Measurements from ENCODE around the gene DNAH10.

DNAH10 gene

GRCh38 chr12:123822804-123823203, 60.7 kb downstream of the DNAH10 start:
- no peaks in the 10 kb centered on the region for H3K36me3 ChIP-seq (ENCODE audit: control insufficient read depth, insufficient read depth, low read length)
- H3K4me1 ChIP-seq (ENCODE audit: control insufficient read depth, insufficient read depth, low read length): no peaks in the 10 kb centered on the region

DNA sequence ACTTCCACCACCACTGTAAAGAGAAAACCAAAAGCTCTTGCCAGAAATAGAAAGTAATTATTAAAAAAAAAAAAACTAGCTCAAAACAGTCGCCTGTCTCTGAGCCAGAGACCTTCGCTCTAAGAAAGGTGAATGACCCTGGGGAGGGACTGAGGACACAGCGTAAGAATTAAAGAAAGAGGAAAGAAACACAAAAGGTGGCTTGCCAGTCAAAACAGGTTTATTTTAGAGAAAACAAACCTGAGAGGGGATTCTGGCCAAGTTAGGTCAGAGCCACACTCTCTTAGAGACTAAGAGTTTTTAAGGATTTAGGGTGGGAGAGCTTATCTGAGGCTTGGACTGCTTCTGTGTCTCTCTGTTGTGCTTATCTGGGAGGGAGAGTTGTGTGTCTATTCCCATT, 66.0 kb downstream of the DNAH10 start:
- Histone ChIP-seq H3K4me3 (ENCODE audit: low read depth, low read length) (no peak overlapping the region), H3K4me1 (ENCODE audit: control insufficient read depth, insufficient read depth, low read length) (no peaks in the 10 kb centered on the region), H3K27me3 (ENCODE audit: control insufficient read depth, insufficient read depth, low read length) (peaks cover 10% of the 10 kb centered on the region; the same call in 1 of the 2 replicates), H3K36me3 (ENCODE audit: control insufficient read depth, insufficient read depth, low read length) (no peaks in the 10 kb centered on the region), H3K9ac (ENCODE audit: low read length) (no peak overlapping the region), H3K27ac (ENCODE audit: low read depth, low read length) (no peak overlapping the region), H3K9me3 (ENCODE audit: control insufficient read depth, insufficient read depth, low read depth, low read length) (peaks cover 27% of the 10 kb centered on the region)

More at GRCh38 chr12:123822804-123823203, 60.7 kb downstream of the DNAH10 start:
- Histone ChIP-seq H3K9ac (ENCODE audit: low read length) (no peak overlapping the region), H3K4me3 (ENCODE audit: low read depth, low read length) (no peak overlapping the region), H3K9me3 (ENCODE audit: control insufficient read depth, insufficient read depth, low read depth, low read length) (peaks cover 6% of the 10 kb centered on the region), H3K27ac (ENCODE audit: low read depth, low read length) (no peak overlapping the region), H3K27me3 (ENCODE audit: control insufficient read depth, insufficient read depth, low read length) (peaks cover 14% of the 10 kb centered on the region; the same call in 1 of the 2 replicates)

DNA sequence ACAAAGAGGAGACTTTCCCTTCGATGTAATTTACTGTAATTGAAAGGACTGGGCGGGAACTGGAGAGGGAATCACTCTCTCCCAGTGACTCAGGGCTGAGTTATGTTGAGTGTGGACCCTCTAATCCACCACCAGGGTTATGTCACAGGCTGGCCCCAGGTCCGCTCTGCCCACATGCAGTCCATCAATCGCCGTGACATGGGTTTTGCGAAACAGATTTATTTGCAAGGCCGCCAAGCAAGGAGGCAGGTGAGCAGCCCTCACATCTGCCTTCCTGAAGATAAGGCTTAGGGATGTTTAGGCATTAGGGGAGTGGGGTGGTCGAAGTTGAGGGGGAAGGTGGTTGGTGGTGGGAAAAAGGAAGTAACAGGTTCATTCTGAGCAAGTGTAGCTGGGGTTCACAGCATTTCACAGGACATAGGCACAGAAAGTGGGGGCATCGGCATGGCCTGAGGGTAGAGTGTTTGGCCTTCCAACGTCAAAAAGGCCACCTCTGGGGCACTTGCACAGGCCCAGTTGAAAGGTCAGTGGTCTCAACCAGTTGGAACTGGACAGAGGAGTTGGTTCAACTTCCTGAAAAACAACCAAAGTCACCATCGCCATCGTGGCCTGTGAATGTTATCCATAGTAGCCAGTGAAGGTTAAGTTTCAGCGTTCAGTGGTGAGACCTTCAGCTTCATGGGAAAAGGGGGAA, 66.9 kb downstream of the DNAH10 start:
- Histone ChIP-seq H3K36me3 (ENCODE audit: control insufficient read depth, insufficient read depth, low read length) (no peaks in the 10 kb centered on the region), H3K27me3 (ENCODE audit: control insufficient read depth, insufficient read depth, low read length) (peaks cover 7% of the 10 kb centered on the region; the same call in 1 of the 2 replicates), H3K4me3 (ENCODE audit: low read depth, low read length) (no peak overlapping the region), H3K27ac (ENCODE audit: low read depth, low read length) (no peak overlapping the region), H3K4me1 (ENCODE audit: control insufficient read depth, insufficient read depth, low read length) (no peaks in the 10 kb centered on the region), H3K9ac (ENCODE audit: low read length) (no peak overlapping the region), H3K9me3 (ENCODE audit: control insufficient read depth, insufficient read depth, low read depth, low read length) (peaks cover 27% of the 10 kb centered on the region)

GRCh38 chr12:123829561-123829960, 67.5 kb downstream of the DNAH10 start:
- Histone ChIP-seq H3K9me3 (ENCODE audit: control insufficient read depth, insufficient read depth, low read depth, low read length) (peaks cover 27% of the 10 kb centered on the region), H3K27ac (ENCODE audit: low read depth, low read length) (no peak overlapping the region), H3K4me3 (ENCODE audit: low read depth, low read length) (no peak overlapping the region), H3K27me3 (ENCODE audit: control insufficient read depth, insufficient read depth, low read length) (0 out of 2 replicates have a peak, but pooled peaks cover 2% of the 10 kb centered on the region), H3K4me1 (ENCODE audit: control insufficient read depth, insufficient read depth, low read length) (no peaks in the 10 kb centered on the region), H3K36me3 (ENCODE audit: control insufficient read depth, insufficient read depth, low read length) (no peaks in the 10 kb centered on the region), H3K9ac (ENCODE audit: low read length) (no peak overlapping the region)

DNA sequence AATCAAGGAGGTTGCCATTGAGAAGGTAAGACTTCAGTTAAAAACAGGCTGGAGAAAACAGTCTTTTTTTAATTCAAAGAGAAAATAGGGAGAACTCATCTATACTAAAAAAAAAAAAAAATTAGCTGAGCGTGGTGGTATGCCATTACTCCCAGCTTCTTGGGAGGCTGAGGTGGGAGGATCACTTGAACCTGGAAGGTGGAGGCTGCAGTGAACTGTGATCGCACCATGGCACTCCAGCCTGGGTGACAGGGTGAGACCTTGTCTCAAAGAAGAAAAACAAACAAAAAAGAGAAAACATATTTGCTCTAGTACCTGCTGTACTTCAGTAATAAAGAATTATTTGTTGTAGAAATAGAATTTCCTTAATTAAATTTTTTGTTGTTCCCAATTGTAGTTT, 68.6 kb downstream of the DNAH10 start:
- no peaks in the 10 kb centered on the region for H3K36me3 ChIP-seq (ENCODE audit: control insufficient read depth, insufficient read depth, low read length)
- no peak overlapping the region for H3K27ac ChIP-seq (ENCODE audit: low read depth, low read length)
- H3K27me3 ChIP-seq (ENCODE audit: control insufficient read depth, insufficient read depth, low read length): no peaks in the 10 kb centered on the region
- peaks cover 32% of the 10 kb centered on the region for H3K9me3 ChIP-seq (ENCODE audit: control insufficient read depth, insufficient read depth, low read depth, low read length)
- no peak overlapping the region for H3K9ac ChIP-seq (ENCODE audit: low read length)
- H3K4me3 ChIP-seq (ENCODE audit: low read depth, low read length): no peak overlapping the region
- H3K4me1 ChIP-seq (ENCODE audit: control insufficient read depth, insufficient read depth, low read length): no peaks in the 10 kb centered on the region

DNA sequence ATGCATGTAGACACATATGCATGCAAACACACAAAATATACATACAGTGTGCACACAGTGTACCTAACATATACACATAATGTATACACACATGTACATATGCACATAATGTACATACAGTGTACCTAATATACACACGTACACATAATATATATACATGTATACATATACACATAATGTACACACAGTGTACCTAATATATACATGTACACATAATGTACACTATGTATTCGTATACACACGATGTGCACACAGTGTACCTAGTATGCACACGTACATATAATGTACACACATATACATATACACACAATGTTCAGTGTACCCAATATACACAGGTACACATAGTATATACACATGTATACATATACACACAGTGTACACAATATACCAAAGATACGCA, 70.0 kb downstream of the DNAH10 start:
- no peaks in the 10 kb centered on the region for H3K27me3 ChIP-seq (ENCODE audit: control insufficient read depth, insufficient read depth, low read length)
- no peak overlapping the region for H3K4me3 ChIP-seq (ENCODE audit: low read depth, low read length)
- H3K9me3 ChIP-seq (ENCODE audit: control insufficient read depth, insufficient read depth, low read depth, low read length): peaks cover 32% of the 10 kb centered on the region

DNA sequence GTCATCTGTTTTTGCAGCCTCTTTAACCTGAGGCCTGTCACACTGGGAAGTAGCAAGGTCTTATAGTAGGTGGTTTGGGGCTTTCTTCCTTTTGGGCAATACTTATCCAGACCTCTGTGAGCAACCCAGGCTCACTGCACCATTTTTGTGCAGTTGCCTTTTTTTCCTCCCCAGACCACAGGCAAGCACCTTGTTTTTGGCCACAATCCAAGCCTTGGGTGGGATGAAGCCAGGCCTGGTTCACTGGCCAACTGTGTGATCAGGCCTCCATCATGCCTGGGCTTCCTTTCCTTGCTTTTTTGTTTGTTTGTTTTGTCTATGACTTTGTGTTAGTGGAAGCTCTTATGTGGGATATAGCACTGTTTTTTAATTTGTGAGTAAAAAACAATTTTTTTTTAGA, 71.7 kb downstream of the DNAH10 start:
- H3K9ac ChIP-seq (ENCODE audit: low read length): no peak overlapping the region
- H3K36me3 ChIP-seq (ENCODE audit: control insufficient read depth, insufficient read depth, low read length): no peaks in the 10 kb centered on the region
- H3K27ac ChIP-seq (ENCODE audit: low read depth, low read length): no peak overlapping the region
- H3K4me1 ChIP-seq (ENCODE audit: control insufficient read depth, insufficient read depth, low read length): no peaks in the 10 kb centered on the region
- H3K27me3 ChIP-seq (ENCODE audit: control insufficient read depth, insufficient read depth, low read length): no peaks in the 10 kb centered on the region
- no peak overlapping the region for H3K4me3 ChIP-seq (ENCODE audit: low read depth, low read length)
- H3K9me3 ChIP-seq (ENCODE audit: control insufficient read depth, insufficient read depth, low read depth, low read length): peaks cover 16% of the 10 kb centered on the region

More for the DNA sequence above, 70.0 kb downstream of the DNAH10 start:
- Histone ChIP-seq H3K4me1 (ENCODE audit: control insufficient read depth, insufficient read depth, low read length) (no peaks in the 10 kb centered on the region), H3K36me3 (ENCODE audit: control insufficient read depth, insufficient read depth, low read length) (no peaks in the 10 kb centered on the region), H3K27ac (ENCODE audit: low read depth, low read length) (no peak overlapping the region), H3K9ac (ENCODE audit: low read length) (no peak overlapping the region)

GRCh38 chr12:123834845-123835244, 72.7 kb downstream of the DNAH10 start:
- H3K9me3 ChIP-seq (ENCODE audit: control insufficient read depth, insufficient read depth, low read depth, low read length): peaks cover 8% of the 10 kb centered on the region
- H3K27ac ChIP-seq (ENCODE audit: low read depth, low read length): no peak overlapping the region
- no peaks in the 10 kb centered on the region for H3K27me3 ChIP-seq (ENCODE audit: control insufficient read depth, insufficient read depth, low read length)
- no peaks in the 10 kb centered on the region for H3K4me1 ChIP-seq (ENCODE audit: control insufficient read depth, insufficient read depth, low read length)
- H3K36me3 ChIP-seq (ENCODE audit: control insufficient read depth, insufficient read depth, low read length): no peaks in the 10 kb centered on the region
- no peak overlapping the region for H3K9ac ChIP-seq (ENCODE audit: low read length)
- H3K4me3 ChIP-seq (ENCODE audit: low read depth, low read length): no peak overlapping the region

GRCh38 chr12:123836292-123836691, 74.2 kb downstream of the DNAH10 start:
- no peaks in the 10 kb centered on the region for H3K36me3 ChIP-seq (ENCODE audit: control insufficient read depth, insufficient read depth, low read length)
- H3K9ac ChIP-seq (ENCODE audit: low read length): no peak overlapping the region
- H3K27ac ChIP-seq (ENCODE audit: low read depth, low read length): no peak overlapping the region
- peaks cover 5% of the 10 kb centered on the region for H3K9me3 ChIP-seq (ENCODE audit: control insufficient read depth, insufficient read depth, low read depth, low read length)
- no peaks in the 10 kb centered on the region for H3K4me1 ChIP-seq (ENCODE audit: control insufficient read depth, insufficient read depth, low read length)
- no peaks in the 10 kb centered on the region for H3K27me3 ChIP-seq (ENCODE audit: control insufficient read depth, insufficient read depth, low read length)
- no peak overlapping the region for H3K4me3 ChIP-seq (ENCODE audit: low read depth, low read length)

GRCh38 chr12:123839826-123840225, 77.7 kb downstream of the DNAH10 start:
- no peak overlapping the region for H3K27ac ChIP-seq (ENCODE audit: low read depth, low read length)
- H3K4me3 ChIP-seq (ENCODE audit: low read depth, low read length): no peak overlapping the region
- no peaks in the 10 kb centered on the region for H3K4me1 ChIP-seq (ENCODE audit: control insufficient read depth, insufficient read depth, low read length)
- no peak overlapping the region for H3K9ac ChIP-seq (ENCODE audit: low read length)
- peaks cover 3% of the 10 kb centered on the region for H3K9me3 ChIP-seq (ENCODE audit: control insufficient read depth, insufficient read depth, low read depth, low read length)
- no peaks in the 10 kb centered on the region for H3K27me3 ChIP-seq (ENCODE audit: control insufficient read depth, insufficient read depth, low read length)
- no peaks in the 10 kb centered on the region for H3K36me3 ChIP-seq (ENCODE audit: control insufficient read depth, insufficient read depth, low read length)

DNA sequence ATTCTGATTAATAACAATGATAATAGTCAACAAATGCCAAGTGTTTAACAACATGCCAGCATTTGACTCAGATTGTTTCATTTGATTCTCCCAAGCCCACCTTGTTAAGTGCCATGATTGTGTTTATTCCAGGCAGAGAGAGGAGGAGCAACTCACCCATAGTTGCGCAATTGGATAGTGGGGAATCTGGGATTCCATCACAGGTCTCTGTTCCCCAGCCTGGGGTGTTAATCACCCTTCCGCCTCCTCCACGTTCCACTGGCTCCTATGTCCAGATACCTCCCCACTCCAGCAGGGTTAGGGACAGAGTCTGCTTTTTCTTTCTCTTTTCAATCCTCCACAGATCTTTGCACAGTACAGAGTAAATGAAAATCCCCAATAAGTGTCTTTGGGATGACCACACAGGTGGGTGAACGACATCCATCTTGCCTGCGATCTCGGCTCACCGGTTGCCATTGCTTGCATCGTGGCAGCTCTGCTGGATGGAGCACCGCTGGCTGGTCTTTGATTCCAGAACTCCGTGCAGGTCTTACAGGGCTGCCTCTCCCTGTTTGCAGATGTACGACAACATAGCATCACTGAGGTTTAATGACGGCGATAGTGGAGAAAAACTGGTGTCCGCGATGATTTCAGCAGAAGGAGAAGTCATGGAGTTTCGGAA, 78.8 kb downstream of the DNAH10 start:
- Histone ChIP-seq H3K27ac (ENCODE audit: low read depth, low read length) (no peak overlapping the region), H3K9me3 (ENCODE audit: control insufficient read depth, insufficient read depth, low read depth, low read length) (no peaks in the 10 kb centered on the region), H3K4me1 (ENCODE audit: control insufficient read depth, insufficient read depth, low read length) (no peaks in the 10 kb centered on the region), H3K36me3 (ENCODE audit: control insufficient read depth, insufficient read depth, low read length) (no peaks in the 10 kb centered on the region), H3K9ac (ENCODE audit: low read length) (no peak overlapping the region), H3K27me3 (ENCODE audit: control insufficient read depth, insufficient read depth, low read length) (no peaks in the 10 kb centered on the region), H3K4me3 (ENCODE audit: low read depth, low read length) (no peak overlapping the region)
